ENCODE results near the gene SLC35B2. TPM values are rescaled to one million over a fixed set of nuclear protein-coding genes. Genes with fewer than 3 reads are reported as not detected.

Gene SLC35B2
- total and polyA plus RNA-seq, 4 donors: 18.9 to 27.0 (median 21.1) TPM

DNA sequence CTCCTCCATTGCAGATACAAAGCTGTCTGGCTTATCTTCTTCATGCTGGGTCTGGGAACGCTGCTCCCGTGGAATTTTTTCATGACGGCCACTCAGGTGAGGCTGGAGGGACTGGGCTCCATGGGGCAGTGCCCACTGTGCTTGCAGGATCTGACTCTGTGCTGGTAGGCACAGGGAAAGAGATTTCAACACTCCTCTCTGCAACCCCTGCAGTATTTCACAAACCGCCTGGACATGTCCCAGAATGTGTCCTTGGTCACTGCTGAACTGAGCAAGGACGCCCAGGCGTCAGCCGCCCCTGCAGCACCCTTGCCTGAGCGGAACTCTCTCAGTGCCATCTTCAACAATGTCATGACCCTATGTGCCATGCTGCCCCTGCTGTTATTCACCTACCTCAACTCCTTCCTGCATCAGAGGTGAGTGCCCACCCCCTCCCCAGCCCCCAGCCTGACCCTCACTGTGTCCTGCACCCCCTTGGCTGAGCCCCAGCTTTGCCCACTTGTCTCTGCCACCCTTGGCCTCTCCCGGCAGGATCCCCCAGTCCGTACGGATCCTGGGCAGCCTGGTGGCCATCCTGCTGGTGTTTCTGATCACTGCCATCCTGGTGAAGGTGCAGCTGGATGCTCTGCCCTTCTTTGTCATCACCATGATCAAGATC is 27.8 kb downstream of the SLC35B2 start:
- peak overlapping the region; percentile 69 to 75 for H3K27ac ChIP-seq (ENCODE audit: low read depth in 1 of 2, low read length in 2 of 2)
- 49% methylated on average over 11 of the region's 11 CpGs for WGBS
- no peaks in the 10 kb centered on the region for H3K9me3 ChIP-seq (ENCODE audit: control insufficient read depth in 4 of 4, low read length in 3 of 4)
- no peak overlapping the region for H3K4me3 ChIP-seq (ENCODE audit: low read depth in 1 of 3, low read length in 3 of 3)
- H3K4me1 ChIP-seq (ENCODE audit: control insufficient read depth in 4 of 4, insufficient read depth in 4 of 4, low read length in 3 of 4): peaks cover 42 to 92% (median 81%) of the 10 kb centered on the region in 4 donors
- no peaks in the 10 kb centered on the region for H3K27me3 ChIP-seq (ENCODE audit: control insufficient read depth in 4 of 4, insufficient read depth in 4 of 4, low read length in 3 of 4)
- H3K36me3 ChIP-seq (ENCODE audit: control insufficient read depth in 4 of 4, insufficient read depth in 3 of 4, low read depth in 1 of 4, low read length in 3 of 4): peaks cover 0 to 4% (median 2%) of the 10 kb centered on the region in 4 donors
- TF ChIP-seq, protein P1, sequence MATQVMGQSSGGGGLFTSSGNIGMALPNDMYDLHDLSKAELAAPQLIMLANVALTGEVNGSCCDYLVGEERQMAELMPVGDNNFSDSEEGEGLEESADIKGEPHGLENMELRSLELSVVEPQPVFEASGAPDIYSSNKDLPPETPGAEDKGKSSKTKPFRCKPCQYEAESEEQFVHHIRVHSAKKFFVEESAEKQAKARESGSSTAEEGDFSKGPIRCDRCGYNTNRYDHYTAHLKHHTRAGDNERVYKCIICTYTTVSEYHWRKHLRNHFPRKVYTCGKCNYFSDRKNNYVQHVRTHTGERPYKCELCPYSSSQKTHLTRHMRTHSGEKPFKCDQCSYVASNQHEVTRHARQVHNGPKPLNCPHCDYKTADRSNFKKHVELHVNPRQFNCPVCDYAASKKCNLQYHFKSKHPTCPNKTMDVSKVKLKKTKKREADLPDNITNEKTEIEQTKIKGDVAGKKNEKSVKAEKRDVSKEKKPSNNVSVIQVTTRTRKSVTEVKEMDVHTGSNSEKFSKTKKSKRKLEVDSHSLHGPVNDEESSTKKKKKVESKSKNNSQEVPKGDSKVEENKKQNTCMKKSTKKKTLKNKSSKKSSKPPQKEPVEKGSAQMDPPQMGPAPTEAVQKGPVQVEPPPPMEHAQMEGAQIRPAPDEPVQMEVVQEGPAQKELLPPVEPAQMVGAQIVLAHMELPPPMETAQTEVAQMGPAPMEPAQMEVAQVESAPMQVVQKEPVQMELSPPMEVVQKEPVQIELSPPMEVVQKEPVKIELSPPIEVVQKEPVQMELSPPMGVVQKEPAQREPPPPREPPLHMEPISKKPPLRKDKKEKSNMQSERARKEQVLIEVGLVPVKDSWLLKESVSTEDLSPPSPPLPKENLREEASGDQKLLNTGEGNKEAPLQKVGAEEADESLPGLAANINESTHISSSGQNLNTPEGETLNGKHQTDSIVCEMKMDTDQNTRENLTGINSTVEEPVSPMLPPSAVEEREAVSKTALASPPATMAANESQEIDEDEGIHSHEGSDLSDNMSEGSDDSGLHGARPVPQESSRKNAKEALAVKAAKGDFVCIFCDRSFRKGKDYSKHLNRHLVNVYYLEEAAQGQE (IDR thresholded peaks at IDR 0.05): peak; percentile 29
- TF ChIP-seq RXRA (IDR thresholded peaks at IDR 0.05) (peak; percentile 89 to 92), FOXA2 (IDR thresholded peaks at IDR 0.05) (no peak), JUND (IDR thresholded peaks at IDR 0.05) (peak in 1 of 2 donors; percentile 54), EGR1 (IDR thresholded peaks at IDR 0.05; ENCODE audit: low read depth in 2 of 2) (peak in 1 of 2 donors; percentile 16), GABPA (IDR thresholded peaks at IDR 0.05 in 1 of 2, conservative IDR thresholded peaks at IDR 0.05 in 1 of 2) (no peak), HNF4G (IDR thresholded peaks at IDR 0.05) (no peak), SP1 (IDR thresholded peaks at IDR 0.05) (peak; percentile 76), RAD21 (IDR thresholded peaks at IDR 0.05) (peak; percentile 26 to 41), TAF1 (conservative IDR thresholded peaks at IDR 0.05) (no peak), YY1 (IDR thresholded peaks at IDR 0.05) (peak; percentile 75), HNF4A (conservative IDR thresholded peaks at IDR 0.05) (peak; percentile 63 to 79), NR2F2 (IDR thresholded peaks at IDR 0.05) (no peak), FOXA1 (IDR thresholded peaks at IDR 0.05) (no peak)
- TF ChIP-seq, protein P2, sequence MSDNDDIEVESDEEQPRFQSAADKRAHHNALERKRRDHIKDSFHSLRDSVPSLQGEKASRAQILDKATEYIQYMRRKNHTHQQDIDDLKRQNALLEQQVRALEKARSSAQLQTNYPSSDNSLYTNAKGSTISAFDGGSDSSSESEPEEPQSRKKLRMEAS (IDR thresholded peaks at IDR 0.05): peak; percentile 49
- TF ChIP-seq, protein P3, sequence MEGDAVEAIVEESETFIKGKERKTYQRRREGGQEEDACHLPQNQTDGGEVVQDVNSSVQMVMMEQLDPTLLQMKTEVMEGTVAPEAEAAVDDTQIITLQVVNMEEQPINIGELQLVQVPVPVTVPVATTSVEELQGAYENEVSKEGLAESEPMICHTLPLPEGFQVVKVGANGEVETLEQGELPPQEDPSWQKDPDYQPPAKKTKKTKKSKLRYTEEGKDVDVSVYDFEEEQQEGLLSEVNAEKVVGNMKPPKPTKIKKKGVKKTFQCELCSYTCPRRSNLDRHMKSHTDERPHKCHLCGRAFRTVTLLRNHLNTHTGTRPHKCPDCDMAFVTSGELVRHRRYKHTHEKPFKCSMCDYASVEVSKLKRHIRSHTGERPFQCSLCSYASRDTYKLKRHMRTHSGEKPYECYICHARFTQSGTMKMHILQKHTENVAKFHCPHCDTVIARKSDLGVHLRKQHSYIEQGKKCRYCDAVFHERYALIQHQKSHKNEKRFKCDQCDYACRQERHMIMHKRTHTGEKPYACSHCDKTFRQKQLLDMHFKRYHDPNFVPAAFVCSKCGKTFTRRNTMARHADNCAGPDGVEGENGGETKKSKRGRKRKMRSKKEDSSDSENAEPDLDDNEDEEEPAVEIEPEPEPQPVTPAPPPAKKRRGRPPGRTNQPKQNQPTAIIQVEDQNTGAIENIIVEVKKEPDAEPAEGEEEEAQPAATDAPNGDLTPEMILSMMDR (IDR thresholded peaks at IDR 0.05; ENCODE audit: low read depth, low read length, missing input control): no peak
- TF ChIP-seq, protein P4, sequence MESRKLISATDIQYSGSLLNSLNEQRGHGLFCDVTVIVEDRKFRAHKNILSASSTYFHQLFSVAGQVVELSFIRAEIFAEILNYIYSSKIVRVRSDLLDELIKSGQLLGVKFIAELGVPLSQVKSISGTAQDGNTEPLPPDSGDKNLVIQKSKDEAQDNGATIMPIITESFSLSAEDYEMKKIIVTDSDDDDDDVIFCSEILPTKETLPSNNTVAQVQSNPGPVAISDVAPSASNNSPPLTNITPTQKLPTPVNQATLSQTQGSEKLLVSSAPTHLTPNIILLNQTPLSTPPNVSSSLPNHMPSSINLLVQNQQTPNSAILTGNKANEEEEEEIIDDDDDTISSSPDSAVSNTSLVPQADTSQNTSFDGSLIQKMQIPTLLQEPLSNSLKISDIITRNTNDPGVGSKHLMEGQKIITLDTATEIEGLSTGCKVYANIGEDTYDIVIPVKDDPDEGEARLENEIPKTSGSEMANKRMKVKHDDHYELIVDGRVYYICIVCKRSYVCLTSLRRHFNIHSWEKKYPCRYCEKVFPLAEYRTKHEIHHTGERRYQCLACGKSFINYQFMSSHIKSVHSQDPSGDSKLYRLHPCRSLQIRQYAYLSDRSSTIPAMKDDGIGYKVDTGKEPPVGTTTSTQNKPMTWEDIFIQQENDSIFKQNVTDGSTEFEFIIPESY (IDR thresholded peaks at IDR 0.05): peak; percentile 42
- TF ChIP-seq, protein P5, sequence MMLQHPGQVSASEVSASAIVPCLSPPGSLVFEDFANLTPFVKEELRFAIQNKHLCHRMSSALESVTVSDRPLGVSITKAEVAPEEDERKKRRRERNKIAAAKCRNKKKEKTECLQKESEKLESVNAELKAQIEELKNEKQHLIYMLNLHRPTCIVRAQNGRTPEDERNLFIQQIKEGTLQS (IDR thresholded peaks at IDR 0.05): peak; percentile 26
- no peak overlapping the region for H3K9ac ChIP-seq (ENCODE audit: low read depth in 1 of 2, low read length in 2 of 2)
- no peak for DNase-seq (ENCODE audit: low spot score)
